ENCODE data around the gene GNL1. TPM values are rescaled to one million over a fixed set of nuclear protein-coding genes. Genes with fewer than 3 reads are reported as not detected.
A peak's percentile ranks its signal among the peaks of the same experiment; 100 is the strongest.

GNL1 gene
- total RNA-seq, 3 donors from 2014 or later, result 134 to 142 (median 138) TPM

- H3K27me3 Mint-ChIP-seq (ENCODE audit: low read depth), result no peaks in the 10 kb centered on the region
- peak within 1 kb of the TSS; percentile 98 for H3K4me3 Mint-ChIP-seq
- peak; percentile 66 for DNase-seq
- H3K4me1 Mint-ChIP-seq (ENCODE audit: low read depth), result peaks cover 36% of the 10 kb centered on the region
- H3K9me3 Mint-ChIP-seq, result no peaks in the 10 kb centered on the region
- peaks cover 32% of the 10 kb centered on the region for H3K36me3 Mint-ChIP-seq (ENCODE audit: insufficient read depth)
- peak; percentile 64 to 65 for ATAC-seq
These were observed 805 bp upstream of the GNL1 start, which contains the start of gene PRR3 for GRCh38 chr6:30556906-30557682. PRR3 (plus strand) TSS chr6:30557295; CDS start chr6:30557345, 50 bp downstream.

- Mint-ChIP-seq H3K4me1 (ENCODE audit: low read depth) (peaks cover 36% of the 10 kb centered on the region), H3K36me3 (ENCODE audit: insufficient read depth) (peaks cover 41% of the 10 kb centered on the region), H3K9me3 (no peaks in the 10 kb centered on the region), H3K27me3 (ENCODE audit: low read depth) (no peaks in the 10 kb centered on the region), H3K4me3 (peak overlapping the region; percentile 98)
- DNase-seq (no peak), ATAC-seq (no peak)
These were observed 548 bp downstream of the GNL1 start for GRCh38 chr6:30555816-30556065.

DNA sequence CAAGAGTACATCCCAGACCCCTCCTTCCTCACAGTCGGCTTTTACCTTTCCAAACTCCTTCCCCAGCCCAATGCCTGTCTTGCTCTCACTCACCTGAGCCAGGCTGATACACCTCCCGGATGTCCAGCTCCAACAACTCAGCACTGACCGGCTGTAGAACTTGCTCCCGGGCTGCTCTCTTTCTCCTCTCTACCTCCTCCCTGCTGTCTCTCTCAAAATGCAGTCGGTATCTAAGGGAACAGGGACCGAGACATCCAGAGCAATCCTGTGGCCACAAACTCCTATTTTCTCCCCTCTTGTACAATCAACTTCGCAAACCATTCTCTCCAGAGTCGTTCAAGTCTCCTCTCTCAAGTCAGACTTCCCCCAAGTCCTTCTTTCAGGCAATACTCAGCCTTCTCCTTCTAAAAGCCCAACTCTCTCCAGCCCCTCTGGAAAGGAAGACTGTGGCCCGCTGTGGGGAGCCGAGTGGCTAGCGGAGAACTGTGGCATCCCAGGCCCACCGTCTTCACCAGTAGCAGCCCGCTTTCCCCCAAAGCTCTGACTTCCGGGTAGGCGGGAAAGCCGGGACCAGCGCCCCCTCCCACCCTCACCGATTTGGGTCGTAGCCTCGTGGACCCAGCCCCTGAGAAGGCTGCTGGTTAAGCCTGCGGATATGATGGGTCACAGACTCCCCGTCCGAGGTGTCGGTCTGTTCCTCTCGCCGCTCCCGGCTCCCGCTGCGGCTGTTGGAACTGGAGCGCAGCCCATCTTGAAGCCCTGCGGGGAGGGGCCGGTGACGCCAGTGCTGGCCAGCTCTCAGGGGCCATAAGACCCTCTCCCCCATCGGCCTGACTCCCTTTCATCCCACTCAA is 1.1 kb downstream of the GNL1 start:
- Mint-ChIP-seq H3K36me3 (ENCODE audit: insufficient read depth) (peaks cover 47% of the 10 kb centered on the region), H3K9me3 (no peaks in the 10 kb centered on the region), H3K4me3 (peak overlapping the region; percentile 98), H3K27me3 (ENCODE audit: low read depth) (no peaks in the 10 kb centered on the region), H3K4me1 (ENCODE audit: low read depth) (peaks cover 35% of the 10 kb centered on the region)
- DNase-seq (peak; percentile 11), ATAC-seq (no peak)

- no peak for ATAC-seq
- Mint-ChIP-seq H3K27me3 (ENCODE audit: low read depth) (no peaks in the 10 kb centered on the region), H3K4me3 (peak overlapping the region; percentile 98), H3K36me3 (ENCODE audit: insufficient read depth) (peaks cover 49% of the 10 kb centered on the region), H3K4me1 (ENCODE audit: low read depth) (peaks cover 28% of the 10 kb centered on the region), H3K9me3 (no peaks in the 10 kb centered on the region)
- DNase-seq, result no peak
These were observed 1.9 kb downstream of the GNL1 start for GRCh38 chr6:30554404-30554803.

DNA sequence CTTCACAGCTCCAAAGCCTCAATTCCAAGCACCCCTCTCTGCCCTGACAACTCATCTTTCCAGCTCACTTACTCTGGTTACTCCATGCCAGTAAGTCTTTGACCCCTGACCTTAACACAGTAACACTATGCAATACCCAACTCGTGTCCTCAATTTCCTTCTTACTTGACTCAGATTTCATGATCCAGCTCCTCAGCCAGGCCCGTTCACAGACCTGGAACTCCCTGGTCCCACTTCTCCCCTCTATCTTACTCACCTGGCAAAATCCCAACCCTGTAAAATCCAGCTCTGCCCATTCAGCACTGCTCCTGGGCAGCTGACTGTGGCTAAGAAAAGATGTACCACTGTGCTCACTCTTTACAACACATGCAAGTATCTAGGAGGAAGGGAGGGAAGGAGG is 7.9 kb downstream of the GNL1 start:
- Mint-ChIP-seq H3K4me1 (ENCODE audit: low read depth) (peaks cover 14% of the 10 kb centered on the region), H3K4me3 (no peak overlapping the region), H3K9me3 (no peaks in the 10 kb centered on the region), H3K27me3 (ENCODE audit: low read depth) (no peaks in the 10 kb centered on the region), H3K36me3 (ENCODE audit: insufficient read depth) (peaks cover 60% of the 10 kb centered on the region)
- DNase-seq (no peak), ATAC-seq (no peak)

GRCh38 chr6:30547454-30547853 is 8.8 kb downstream of the GNL1 start:
- Mint-ChIP-seq H3K9me3 (no peaks in the 10 kb centered on the region), H3K27me3 (ENCODE audit: low read depth) (no peaks in the 10 kb centered on the region), H3K4me3 (no peak overlapping the region), H3K36me3 (ENCODE audit: insufficient read depth) (peaks cover 51% of the 10 kb centered on the region), H3K4me1 (ENCODE audit: low read depth) (peaks cover 23% of the 10 kb centered on the region)
- no peak for DNase-seq
- no peak for ATAC-seq

DNA sequence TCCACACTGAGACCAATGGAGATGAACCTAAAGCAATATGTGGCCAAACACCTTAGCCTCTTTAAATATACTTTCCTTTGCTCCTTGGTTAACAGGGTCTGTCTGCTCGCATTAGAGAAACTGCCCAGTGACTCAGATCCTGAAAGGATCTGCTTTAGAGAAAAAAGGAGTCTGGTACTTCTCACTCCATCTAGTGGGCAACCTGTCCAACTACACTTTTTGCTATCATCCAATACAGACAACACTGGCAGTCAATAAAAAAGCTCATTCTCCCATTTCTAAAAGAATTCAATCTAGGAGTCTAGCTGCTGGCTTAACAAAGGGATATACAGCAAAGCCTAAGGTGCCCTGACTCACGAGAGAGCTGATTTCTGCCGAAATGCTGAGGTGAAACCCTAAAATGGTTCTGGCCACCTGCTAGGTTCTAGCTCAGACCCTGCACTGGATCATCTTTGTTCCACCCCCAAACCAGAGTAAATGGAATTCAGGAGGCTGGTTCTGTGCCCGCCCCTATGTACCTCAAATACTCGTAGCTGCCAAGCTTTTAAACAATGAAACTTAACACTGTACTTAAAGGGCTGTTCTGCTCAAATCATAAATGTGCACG is 11.5 kb downstream of the GNL1 start:
- peak; percentile 58 to 65 for ATAC-seq
- H3K9me3 Mint-ChIP-seq, result no peaks in the 10 kb centered on the region

DNA sequence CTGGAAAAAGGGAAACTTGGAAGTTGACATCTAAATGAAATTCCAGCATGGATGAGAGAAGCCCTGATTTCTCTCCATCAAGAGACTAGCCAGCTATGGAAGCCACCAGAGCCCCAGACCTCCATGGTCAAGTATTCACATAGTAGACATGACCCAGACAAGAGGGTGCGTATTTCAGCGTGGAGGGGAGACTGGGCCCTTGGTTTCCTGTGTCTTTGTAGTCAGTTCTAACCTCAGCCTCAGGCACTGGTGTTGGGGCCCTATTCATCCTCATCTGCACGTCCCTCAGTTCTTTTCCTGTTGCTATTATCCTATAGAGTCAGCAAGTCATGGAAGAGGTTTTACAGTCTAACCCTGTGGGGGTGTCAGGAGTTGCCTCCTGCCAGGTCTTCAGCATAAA is 12.5 kb downstream of the GNL1 start:
- H3K9me3 Mint-ChIP-seq, result no peaks in the 10 kb centered on the region
- no peaks in the 10 kb centered on the region for H3K27me3 Mint-ChIP-seq (ENCODE audit: low read depth)
- ATAC-seq (no peak), DNase-seq (peak; percentile 21)
- H3K36me3 Mint-ChIP-seq (ENCODE audit: insufficient read depth), result peaks cover 22% of the 10 kb centered on the region
- peaks cover 31% of the 10 kb centered on the region for H3K4me1 Mint-ChIP-seq (ENCODE audit: low read depth)
- H3K4me3 Mint-ChIP-seq, result no peak overlapping the region

More for the DNA sequence above, 11.5 kb downstream of the GNL1 start:
- Mint-ChIP-seq H3K27me3 (ENCODE audit: low read depth) (no peaks in the 10 kb centered on the region), H3K4me3 (no peak overlapping the region), H3K4me1 (ENCODE audit: low read depth) (peaks cover 31% of the 10 kb centered on the region), H3K36me3 (ENCODE audit: insufficient read depth) (peaks cover 27% of the 10 kb centered on the region)
- no peak for DNase-seq

DNA sequence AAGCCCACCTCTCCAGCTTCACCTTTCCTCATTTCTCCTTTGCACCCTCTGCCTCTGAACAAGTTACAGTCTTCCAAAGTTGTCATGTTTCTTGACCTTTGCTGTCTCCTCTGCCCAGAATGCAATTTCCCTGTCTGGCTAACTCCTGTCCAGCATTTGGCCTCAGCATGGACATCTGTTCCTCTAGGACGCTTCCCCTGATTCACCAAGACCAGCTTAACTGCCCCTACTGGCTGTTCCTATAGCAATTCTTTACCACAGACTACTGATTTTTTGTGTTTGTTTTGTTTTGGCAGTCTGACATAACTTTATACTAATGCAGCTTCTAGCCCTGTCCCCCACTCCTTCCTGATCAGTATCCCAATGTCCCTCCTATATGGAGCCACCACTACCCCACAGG is 13.4 kb downstream of the GNL1 start:
- no peaks in the 10 kb centered on the region for H3K9me3 Mint-ChIP-seq
- H3K27me3 Mint-ChIP-seq (ENCODE audit: low read depth), result no peaks in the 10 kb centered on the region
- ATAC-seq, result no peak
- H3K4me3 Mint-ChIP-seq, result peak overlapping the region; percentile 79
- peaks cover 14% of the 10 kb centered on the region for H3K36me3 Mint-ChIP-seq (ENCODE audit: insufficient read depth)
- DNase-seq, result no peak
- peaks cover 34% of the 10 kb centered on the region for H3K4me1 Mint-ChIP-seq (ENCODE audit: low read depth)

DNA sequence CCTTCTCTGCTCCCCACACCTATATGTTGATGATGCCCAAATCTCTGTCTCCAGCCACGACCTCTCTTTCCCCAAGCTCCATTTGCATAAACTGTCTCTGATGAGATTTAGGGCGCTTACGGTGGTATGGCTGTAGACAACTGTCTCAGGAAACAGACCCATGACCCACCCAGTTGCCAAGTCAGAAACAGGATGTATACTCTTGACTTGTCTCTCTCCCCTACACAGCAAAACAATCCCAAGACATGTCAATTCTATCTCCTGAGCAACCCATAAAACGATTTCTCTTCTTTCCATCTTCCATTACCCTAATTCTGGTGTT is 13.9 kb downstream of the GNL1 start:
- peak; percentile 26 to 41 for ATAC-seq
- H3K27me3 Mint-ChIP-seq (ENCODE audit: low read depth), result no peaks in the 10 kb centered on the region
- H3K4me3 Mint-ChIP-seq, result peak overlapping the region; percentile 79

GRCh38 chr6:30541515-30542403 is 14.5 kb downstream of the GNL1 start:
- ATAC-seq (peak; percentile 83 to 85), DNase-seq (peak; percentile 76)
- Mint-ChIP-seq H3K4me3 (peak overlapping the region; percentile 79), H3K4me1 (ENCODE audit: low read depth) (peaks cover 36% of the 10 kb centered on the region), H3K9me3 (no peaks in the 10 kb centered on the region), H3K36me3 (ENCODE audit: insufficient read depth) (peaks cover 13% of the 10 kb centered on the region), H3K27me3 (ENCODE audit: low read depth) (no peaks in the 10 kb centered on the region)

More for the DNA sequence above, 13.9 kb downstream of the GNL1 start:
- DNase-seq, result no peak
- H3K9me3 Mint-ChIP-seq, result no peaks in the 10 kb centered on the region
- peaks cover 36% of the 10 kb centered on the region for H3K4me1 Mint-ChIP-seq (ENCODE audit: low read depth)
- peaks cover 14% of the 10 kb centered on the region for H3K36me3 Mint-ChIP-seq (ENCODE audit: insufficient read depth)

GRCh38 chr6:30537931-30538330 is 18.4 kb downstream of the GNL1 start:
- ATAC-seq (no peak), DNase-seq (no peak)
- H3K36me3 Mint-ChIP-seq (ENCODE audit: insufficient read depth), result no peaks in the 10 kb centered on the region
- H3K4me3 Mint-ChIP-seq, result no peak overlapping the region
- H3K27me3 Mint-ChIP-seq (ENCODE audit: low read depth), result no peaks in the 10 kb centered on the region
- H3K9me3 Mint-ChIP-seq, result no peaks in the 10 kb centered on the region
- H3K4me1 Mint-ChIP-seq (ENCODE audit: low read depth), result peaks cover 26% of the 10 kb centered on the region

GRCh38 chr6:30533460-30534294 is 22.6 kb downstream of the GNL1 start:
- Mint-ChIP-seq H3K4me1 (ENCODE audit: low read depth) (peaks cover 46% of the 10 kb centered on the region), H3K4me3 (peak overlapping the region; percentile 63), H3K36me3 (ENCODE audit: insufficient read depth) (no peaks in the 10 kb centered on the region), H3K9me3 (no peaks in the 10 kb centered on the region), H3K27me3 (ENCODE audit: low read depth) (no peaks in the 10 kb centered on the region)
- ATAC-seq (no peak), DNase-seq (no peak)
